Measurements from ENCODE around the gene ARMC5. TPM values are rescaled to one million over a fixed set of nuclear protein-coding genes. Genes with fewer than 3 reads are reported as not detected.

The ARMC5 gene
- total RNA-seq, 1 donor from 2014 or later = 10.9 TPM

DNA sequence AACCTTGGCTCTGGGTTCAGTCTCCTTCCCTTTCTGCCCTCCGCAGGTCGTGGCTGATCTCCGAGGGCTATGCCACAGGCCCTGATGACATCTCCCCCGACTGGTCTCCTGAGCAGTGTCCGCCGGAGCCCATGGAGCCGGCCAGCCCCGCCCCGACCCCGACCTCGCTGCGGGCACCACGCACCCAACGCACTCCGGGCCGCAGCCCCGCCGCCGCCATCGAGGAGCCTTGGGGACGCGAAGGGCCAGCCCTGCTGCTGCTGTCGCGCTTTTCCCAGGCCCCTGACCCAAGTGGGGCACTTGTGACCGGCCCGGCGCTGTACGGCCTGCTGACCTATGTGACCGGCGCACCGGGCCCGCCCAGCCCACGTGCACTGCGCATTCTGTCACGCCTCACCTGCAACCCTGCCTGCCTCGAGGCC lies 5.1 kb downstream of the ARMC5 start:
- H3K27ac Mint-ChIP-seq = no peak overlapping the region
- ChIA-PET POLR2A (no interaction called here), CTCF (no interaction called here)
- no peaks in the 10 kb centered on the region for H3K27me3 Mint-ChIP-seq
- no peak for DNase-seq
- H3K4me3 Mint-ChIP-seq = no peak overlapping the region
- H3K4me1 Mint-ChIP-seq = peaks cover 40% of the 10 kb centered on the region
- TF ChIP-seq, protein P1, sequence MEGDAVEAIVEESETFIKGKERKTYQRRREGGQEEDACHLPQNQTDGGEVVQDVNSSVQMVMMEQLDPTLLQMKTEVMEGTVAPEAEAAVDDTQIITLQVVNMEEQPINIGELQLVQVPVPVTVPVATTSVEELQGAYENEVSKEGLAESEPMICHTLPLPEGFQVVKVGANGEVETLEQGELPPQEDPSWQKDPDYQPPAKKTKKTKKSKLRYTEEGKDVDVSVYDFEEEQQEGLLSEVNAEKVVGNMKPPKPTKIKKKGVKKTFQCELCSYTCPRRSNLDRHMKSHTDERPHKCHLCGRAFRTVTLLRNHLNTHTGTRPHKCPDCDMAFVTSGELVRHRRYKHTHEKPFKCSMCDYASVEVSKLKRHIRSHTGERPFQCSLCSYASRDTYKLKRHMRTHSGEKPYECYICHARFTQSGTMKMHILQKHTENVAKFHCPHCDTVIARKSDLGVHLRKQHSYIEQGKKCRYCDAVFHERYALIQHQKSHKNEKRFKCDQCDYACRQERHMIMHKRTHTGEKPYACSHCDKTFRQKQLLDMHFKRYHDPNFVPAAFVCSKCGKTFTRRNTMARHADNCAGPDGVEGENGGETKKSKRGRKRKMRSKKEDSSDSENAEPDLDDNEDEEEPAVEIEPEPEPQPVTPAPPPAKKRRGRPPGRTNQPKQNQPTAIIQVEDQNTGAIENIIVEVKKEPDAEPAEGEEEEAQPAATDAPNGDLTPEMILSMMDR (IDR thresholded peaks at IDR 0.05) = no peak
- H3K9me3 Mint-ChIP-seq = no peaks in the 10 kb centered on the region
- peaks cover 33% of the 10 kb centered on the region for H3K36me3 Mint-ChIP-seq (ENCODE audit: low read depth)
- intact Hi-C loops (cut with micrococcal nuclease) = no loop called here
- no peak for ATAC-seq (ENCODE audit: low read depth)

DNA sequence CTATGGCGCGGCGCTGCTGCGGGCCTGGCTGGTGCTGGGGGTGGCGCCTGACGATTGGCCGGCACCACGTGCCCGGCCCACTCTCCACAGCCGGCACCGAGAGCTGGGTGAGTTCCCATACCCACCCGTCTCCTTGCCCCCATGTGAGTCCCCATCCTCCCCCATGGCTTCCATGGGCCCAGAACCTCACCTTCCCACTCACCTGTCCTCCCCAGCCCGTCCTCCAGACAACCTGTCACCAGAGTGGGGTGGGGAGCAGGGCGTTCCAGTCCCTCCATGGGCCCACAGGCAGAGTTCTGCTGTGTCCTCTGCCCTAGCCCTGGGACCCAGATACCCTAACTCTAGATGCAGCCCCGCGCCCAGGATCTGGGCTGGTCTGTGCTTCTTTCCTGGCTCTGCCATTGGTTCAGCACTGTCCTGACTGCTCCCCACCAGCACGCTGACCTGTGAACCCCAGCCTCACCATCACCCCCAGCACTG lies 5.5 kb downstream of the ARMC5 start:
- Mint-ChIP-seq H3K27ac (no peak overlapping the region), H3K4me3 (no peak overlapping the region), H3K4me1 (peaks cover 39% of the 10 kb centered on the region), H3K36me3 (ENCODE audit: low read depth) (peaks cover 32% of the 10 kb centered on the region), H3K27me3 (no peaks in the 10 kb centered on the region), H3K9me3 (no peaks in the 10 kb centered on the region)
- ChIA-PET CTCF (no interaction called here), POLR2A (no interaction called here)
- TF ChIP-seq, protein P1 (IDR thresholded peaks at IDR 0.05) = no peak
- intact Hi-C loops (cut with micrococcal nuclease) = no loop called here
- no peak for ATAC-seq (ENCODE audit: low read depth)
- no peak for DNase-seq

DNA sequence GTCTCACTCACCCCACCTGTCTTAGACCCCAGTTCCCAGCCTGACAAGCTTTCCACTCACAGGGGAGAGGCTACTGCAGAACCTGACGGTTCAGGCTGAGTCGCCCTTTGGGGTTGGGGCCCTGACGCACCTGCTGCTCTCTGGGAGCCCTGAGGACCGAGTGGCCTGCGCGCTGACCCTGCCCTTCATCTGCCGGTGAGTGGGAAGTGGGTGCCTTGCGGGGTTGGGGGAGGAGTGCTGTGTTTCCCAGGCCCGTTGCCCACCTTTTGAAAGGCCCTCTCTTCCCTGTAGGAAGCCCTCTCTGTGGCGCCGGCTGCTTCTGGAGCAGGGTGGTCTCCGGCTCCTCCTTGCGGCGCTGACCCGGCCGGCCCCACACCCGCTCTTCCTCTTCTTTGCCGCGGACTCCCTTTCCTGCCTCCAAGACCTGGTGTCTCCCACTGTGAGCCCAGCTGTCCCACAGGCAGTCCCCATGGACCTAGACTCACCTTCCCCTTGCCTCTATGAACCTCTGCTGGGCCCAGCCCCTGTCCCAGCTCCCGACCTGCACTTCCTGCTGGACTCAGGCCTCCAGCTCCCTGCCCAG lies 6.6 kb downstream of the ARMC5 start:
- TF ChIP-seq, protein P1 (IDR thresholded peaks at IDR 0.05) = no peak
- intact Hi-C loops (cut with micrococcal nuclease) = no loop called here
- Mint-ChIP-seq H3K36me3 (ENCODE audit: low read depth) (peaks cover 32% of the 10 kb centered on the region), H3K4me3 (no peak overlapping the region), H3K27me3 (no peaks in the 10 kb centered on the region), H3K9me3 (no peaks in the 10 kb centered on the region), H3K27ac (no peak overlapping the region), H3K4me1 (peaks cover 34% of the 10 kb centered on the region)
- CTCF ChIA-PET = no interaction called here
- ATAC-seq (ENCODE audit: low read depth) = no peak
- POLR2A ChIA-PET = no interaction called here
- no peak for DNase-seq

DNA sequence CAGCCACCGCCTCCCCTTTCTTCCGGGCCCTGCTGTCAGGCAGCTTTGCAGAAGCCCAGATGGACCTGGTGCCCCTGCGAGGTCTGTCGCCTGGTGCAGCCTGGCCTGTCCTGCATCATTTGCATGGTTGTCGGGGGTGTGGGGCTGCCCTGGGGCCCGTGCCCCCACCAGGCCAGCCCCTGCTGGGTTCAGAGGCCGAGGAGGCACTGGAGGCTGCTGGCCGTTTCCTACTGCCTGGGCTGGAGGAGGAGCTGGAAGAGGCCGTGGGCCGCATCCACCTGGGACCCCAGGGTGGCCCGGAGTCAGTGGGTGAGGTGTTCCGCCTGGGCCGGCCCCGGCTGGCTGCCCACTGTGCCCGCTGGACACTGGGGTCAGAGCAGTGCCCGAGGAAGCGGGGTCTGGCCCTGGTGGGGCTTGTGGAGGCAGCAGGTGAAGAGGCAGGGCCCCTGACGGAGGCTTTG lies 7.1 kb downstream of the ARMC5 start:
- Mint-ChIP-seq H3K9me3 (no peaks in the 10 kb centered on the region), H3K4me3 (no peak overlapping the region), H3K4me1 (peaks cover 34% of the 10 kb centered on the region), H3K27ac (peak overlapping the region; percentile 78), H3K27me3 (no peaks in the 10 kb centered on the region), H3K36me3 (ENCODE audit: low read depth) (peaks cover 32% of the 10 kb centered on the region)
- TF ChIP-seq, protein P1 (IDR thresholded peaks at IDR 0.05) = no peak
- DNase-seq (no peak), ATAC-seq (ENCODE audit: low read depth) (no peak)
- ChIA-PET CTCF (no interaction called here), POLR2A (no interaction called here)
- intact Hi-C loops (cut with micrococcal nuclease) = no loop called here

DNA sequence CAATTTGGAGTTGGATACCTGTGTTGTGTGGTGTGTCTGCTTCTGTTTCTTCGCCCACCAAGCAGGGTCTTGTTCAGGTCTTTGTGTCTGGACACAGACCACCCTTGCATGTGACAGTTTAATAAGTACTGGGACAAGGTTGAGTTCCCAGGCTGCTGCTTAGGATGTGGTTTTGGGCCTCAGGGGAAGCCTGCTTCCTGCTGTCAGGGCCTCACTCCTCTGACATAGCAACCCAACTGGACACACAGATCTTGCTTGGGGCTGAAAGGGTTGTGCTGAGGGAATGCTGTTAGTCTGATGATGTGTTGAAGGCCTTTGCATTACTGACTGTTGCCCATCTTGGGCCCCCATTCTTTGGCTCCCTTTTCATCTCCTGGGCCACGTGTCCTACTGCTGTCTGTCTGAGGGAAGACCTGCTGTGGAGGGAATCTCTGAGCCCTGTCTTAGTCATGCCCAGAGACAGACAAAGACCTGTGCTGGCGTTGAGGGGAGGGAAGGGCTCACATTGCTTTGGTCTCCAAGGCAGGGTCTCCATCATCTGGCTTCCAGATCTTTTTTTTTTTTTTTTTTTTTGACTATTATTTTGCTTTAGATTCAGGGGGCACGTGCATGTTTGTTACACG lies 8.0 kb downstream of the ARMC5 start:
- intact Hi-C loops (cut with micrococcal nuclease) = no loop called here
- Mint-ChIP-seq H3K27ac (peak overlapping the region; percentile 78), H3K36me3 (ENCODE audit: low read depth) (peaks cover 32% of the 10 kb centered on the region), H3K4me3 (peak overlapping the region; percentile 64), H3K9me3 (no peaks in the 10 kb centered on the region), H3K4me1 (peaks cover 37% of the 10 kb centered on the region), H3K27me3 (no peaks in the 10 kb centered on the region)
- CTCF ChIA-PET = interaction anchor here (0.7 kb wide), 1 partner anchor 201 kb away, joined by 4 read pairs; no protein-coding TSS in a partner anchor
- TF ChIP-seq, protein P1 (IDR thresholded peaks at IDR 0.05) = no peak
- DNase-seq (no peak), ATAC-seq (ENCODE audit: low read depth) (peak; percentile 91)
- POLR2A ChIA-PET = interaction anchor here (0.6 kb wide), 1 partner anchor 287 kb away, joined by 3 read pairs; the partner anchor contains the start of gene FUS
